CD4-positive, alpha-beta T cell treated with Interleukin-6 at 100 ng/mL for 8 hours (primary cell): ENCODE results near the gene ZWILCH.

ENCODE experiments used
- DNase-seq: peaks from one replicate; pipeline ENCODE4 v3.0.0-alpha.2; 2020; ENCODE audit warnings: mixed read lengths, low spot score

ZWILCH gene

GRCh38 chr15:66545255-66545654, 40.1 kb downstream of the ZWILCH start:
- DNase-seq: no peak

- DNase-seq: no peak
Observed at GRCh38 chr15:66555685-66556084, 50.6 kb downstream of the ZWILCH start.

- DNase-seq: no peak
Observed at GRCh38 chr15:66558271-66558670, 53.1 kb downstream of the ZWILCH start.

- no peak for DNase-seq
Observed at GRCh38 chr15:66560856-66561525, 55.9 kb downstream of the ZWILCH start.

GRCh38 chr15:66563126-66563525, 58.0 kb downstream of the ZWILCH start:
- no peak for DNase-seq

- no peak for DNase-seq
Observed at GRCh38 chr15:66563566-66564110, 58.5 kb downstream of the ZWILCH start.

GRCh38 chr15:66564136-66565041, 59.3 kb downstream of the ZWILCH start:
- DNase-seq: no peak

GRCh38 chr15:66565141-66565641, 60.1 kb downstream of the ZWILCH start:
- no peak for DNase-seq

GRCh38 chr15:66565741-66566144, 60.6 kb downstream of the ZWILCH start, which contains the start of gene LCTL:
TSS of gene LCTL (minus strand) at chr15:66565998. CDS start at chr15:66565365, 633 bp downstream.
- no peak for DNase-seq

GRCh38 chr15:66566963-66567531, 61.9 kb downstream of the ZWILCH start:
- DNase-seq: peak; percentile 52

GRCh38 chr15:66567897-66568296, 62.8 kb downstream of the ZWILCH start:
- DNase-seq: no peak

GRCh38 chr15:66569461-66570137, 64.5 kb downstream of the ZWILCH start:
- no peak for DNase-seq

- no peak for DNase-seq
Observed at GRCh38 chr15:66570327-66570726, 65.2 kb downstream of the ZWILCH start.

- DNase-seq: no peak
Observed at GRCh38 chr15:66570842-66571478, 65.8 kb downstream of the ZWILCH start.

- DNase-seq: no peak
Observed at GRCh38 chr15:66572146-66572545, 67.0 kb downstream of the ZWILCH start.

GRCh38 chr15:66573348-66573718, 68.2 kb downstream of the ZWILCH start:
- DNase-seq: no peak

- DNase-seq: no peak
Observed at GRCh38 chr15:66573719-66574595, 68.8 kb downstream of the ZWILCH start.

- no peak for DNase-seq
Observed at GRCh38 chr15:66574596-66574950, 69.4 kb downstream of the ZWILCH start.

- no peak for DNase-seq
Observed at GRCh38 chr15:66578286-66578875, 73.3 kb downstream of the ZWILCH start.

- DNase-seq: no peak
Observed at GRCh38 chr15:66580643-66581042, 75.5 kb downstream of the ZWILCH start.
